ENCODE data around the gene PHLPP1. TPM values are rescaled to one million over a fixed set of nuclear protein-coding genes. Genes with fewer than 3 reads are reported as not detected.

Gene PHLPP1
- total RNA-seq, 1 experiment from 2014 or later: 13.7 TPM

DNA sequence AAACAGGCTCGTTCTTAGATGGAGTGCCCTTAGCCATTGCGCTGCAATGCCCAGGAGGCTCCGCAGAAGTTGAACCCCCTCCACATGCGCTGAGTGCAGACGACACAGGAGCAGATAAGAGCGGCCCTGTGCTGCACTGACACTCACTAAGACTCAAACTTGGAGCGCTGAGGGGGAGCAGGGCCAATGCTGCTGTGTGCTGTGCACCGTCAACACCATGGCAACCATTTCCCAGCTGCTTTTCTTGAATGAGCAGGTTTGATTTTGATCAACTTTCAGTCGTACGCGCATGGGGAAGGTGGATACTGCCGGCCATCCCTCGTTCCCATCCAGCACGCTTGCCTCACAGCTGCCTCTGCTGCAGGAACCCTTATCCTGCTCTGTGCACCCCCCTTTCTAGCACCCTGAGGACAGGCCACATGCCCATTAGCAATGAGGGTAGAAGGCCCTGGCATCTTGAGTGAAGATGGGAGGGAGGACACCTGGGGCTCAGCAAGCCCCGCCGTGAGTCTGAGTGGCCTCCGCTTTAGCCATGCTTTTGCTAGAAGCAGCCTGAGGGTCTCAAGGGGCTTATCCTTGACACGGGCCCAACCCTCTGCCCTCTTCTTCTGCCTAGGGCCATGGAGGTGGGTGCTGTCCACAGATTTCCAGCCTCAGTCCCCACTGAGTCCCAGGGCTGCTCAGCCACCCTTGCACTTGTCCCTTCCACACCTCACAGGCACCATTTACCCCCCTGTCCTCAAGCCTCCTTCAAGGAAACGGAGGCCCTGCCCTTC lies 271.9 kb downstream of the PHLPP1 start:
- ChIA-PET POLR2A (ENCODE audit: low non-redundant PET) (no interaction called here), CTCF (no interaction called here)
- Histone ChIP-seq H3K36me3 (ENCODE audit: insufficient read depth, low read length, poor library complexity, severe bottlenecking) (no peaks in the 10 kb centered on the region), H3K4me3 (ENCODE audit: low read depth, low read length, poor library complexity, severe bottlenecking) (no peak overlapping the region), H3K4me1 (ENCODE audit: insufficient read depth, low read length, poor library complexity, severe bottlenecking) (peaks cover 9% of the 10 kb centered on the region), H3K9me3 (ENCODE audit: low read depth, low read length, poor library complexity, severe bottlenecking) (no peaks in the 10 kb centered on the region), H3K27me3 (replicated peaks; ENCODE audit: insufficient read depth, low read depth, low read length, poor library complexity) (no peaks in the 10 kb centered on the region), H3K27ac (ENCODE audit: low read depth, low read length, poor library complexity, severe bottlenecking) (no peak overlapping the region)
- intact Hi-C loops (cut with micrococcal nuclease; ENCODE audit: unreplicated experiment): loop anchor here (10.0 kb wide), 1 partner anchor 552 kb away; no protein-coding TSS in a partner anchor
- TF ChIP-seq EZH2 (IDR thresholded peaks at IDR 0.05; ENCODE audit: borderline replicate concordance, low read depth, low read length, poor library complexity, severe bottlenecking): no peak
- TF ChIP-seq, protein P1, sequence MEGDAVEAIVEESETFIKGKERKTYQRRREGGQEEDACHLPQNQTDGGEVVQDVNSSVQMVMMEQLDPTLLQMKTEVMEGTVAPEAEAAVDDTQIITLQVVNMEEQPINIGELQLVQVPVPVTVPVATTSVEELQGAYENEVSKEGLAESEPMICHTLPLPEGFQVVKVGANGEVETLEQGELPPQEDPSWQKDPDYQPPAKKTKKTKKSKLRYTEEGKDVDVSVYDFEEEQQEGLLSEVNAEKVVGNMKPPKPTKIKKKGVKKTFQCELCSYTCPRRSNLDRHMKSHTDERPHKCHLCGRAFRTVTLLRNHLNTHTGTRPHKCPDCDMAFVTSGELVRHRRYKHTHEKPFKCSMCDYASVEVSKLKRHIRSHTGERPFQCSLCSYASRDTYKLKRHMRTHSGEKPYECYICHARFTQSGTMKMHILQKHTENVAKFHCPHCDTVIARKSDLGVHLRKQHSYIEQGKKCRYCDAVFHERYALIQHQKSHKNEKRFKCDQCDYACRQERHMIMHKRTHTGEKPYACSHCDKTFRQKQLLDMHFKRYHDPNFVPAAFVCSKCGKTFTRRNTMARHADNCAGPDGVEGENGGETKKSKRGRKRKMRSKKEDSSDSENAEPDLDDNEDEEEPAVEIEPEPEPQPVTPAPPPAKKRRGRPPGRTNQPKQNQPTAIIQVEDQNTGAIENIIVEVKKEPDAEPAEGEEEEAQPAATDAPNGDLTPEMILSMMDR (conservative IDR thresholded peaks at IDR 0.05; ENCODE audit: low read depth, low read length): no peak
- no TSS peak for BruUV-seq (replicated peaks)
- no peak for DNase-seq (ENCODE audit: low spot score)

- intact Hi-C loops (cut with micrococcal nuclease; ENCODE audit: unreplicated experiment): loop anchor here (10.0 kb wide), 1 partner anchor 553 kb away; no protein-coding TSS in a partner anchor
- H3K9me3 ChIP-seq (ENCODE audit: low read depth, low read length, poor library complexity, severe bottlenecking): no peaks in the 10 kb centered on the region
- no peak overlapping the region for H3K27ac ChIP-seq (ENCODE audit: low read depth, low read length, poor library complexity, severe bottlenecking)
- ChIA-PET CTCF (no interaction called here), POLR2A (ENCODE audit: low non-redundant PET) (no interaction called here)
- no peak for DNase-seq (ENCODE audit: low spot score)
- no peaks in the 10 kb centered on the region for H3K36me3 ChIP-seq (ENCODE audit: insufficient read depth, low read length, poor library complexity, severe bottlenecking)
- no TSS peak for BruUV-seq (replicated peaks)
- H3K4me3 ChIP-seq (ENCODE audit: low read depth, low read length, poor library complexity, severe bottlenecking): no peak overlapping the region
- H3K4me1 ChIP-seq (ENCODE audit: insufficient read depth, low read length, poor library complexity, severe bottlenecking): peaks cover 9% of the 10 kb centered on the region
- TF ChIP-seq, protein P1 (conservative IDR thresholded peaks at IDR 0.05; ENCODE audit: low read depth, low read length): no peak
- TF ChIP-seq EZH2 (IDR thresholded peaks at IDR 0.05; ENCODE audit: borderline replicate concordance, low read depth, low read length, poor library complexity, severe bottlenecking): no peak
- H3K27me3 ChIP-seq (replicated peaks; ENCODE audit: insufficient read depth, low read depth, low read length, poor library complexity): no peaks in the 10 kb centered on the region
These were observed 272.5 kb downstream of the PHLPP1 start for GRCh38 chr18:62987859-62988258.

DNA sequence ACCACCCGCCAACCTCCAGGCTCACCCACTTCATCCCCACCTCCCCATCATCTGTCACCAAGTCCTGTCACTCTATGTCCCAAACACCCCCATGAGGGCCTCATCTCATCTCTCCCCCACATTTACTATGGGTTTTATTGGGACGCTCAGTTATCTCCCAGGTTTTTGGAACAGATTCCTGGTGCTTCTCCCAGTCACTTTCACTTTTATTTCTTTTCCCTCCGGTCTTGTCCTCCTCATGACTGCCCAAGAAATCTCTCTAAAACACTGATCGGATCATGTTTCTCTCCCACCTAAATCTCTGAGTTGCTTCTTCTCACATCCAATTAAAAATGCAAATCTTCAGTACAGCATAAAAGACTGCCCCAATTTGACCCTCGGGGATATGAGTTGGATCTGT lies 273.1 kb downstream of the PHLPP1 start:
- POLR2A ChIA-PET (ENCODE audit: low non-redundant PET): no interaction called here
- no peaks in the 10 kb centered on the region for H3K9me3 ChIP-seq (ENCODE audit: low read depth, low read length, poor library complexity, severe bottlenecking)
- H3K27me3 ChIP-seq (replicated peaks; ENCODE audit: insufficient read depth, low read depth, low read length, poor library complexity): no peaks in the 10 kb centered on the region
- BruUV-seq (replicated peaks): no TSS peak
- no peak overlapping the region for H3K4me3 ChIP-seq (ENCODE audit: low read depth, low read length, poor library complexity, severe bottlenecking)
- CTCF ChIA-PET: no interaction called here
- H3K27ac ChIP-seq (ENCODE audit: low read depth, low read length, poor library complexity, severe bottlenecking): no peak overlapping the region
- no peak for TF ChIP-seq EZH2 (IDR thresholded peaks at IDR 0.05; ENCODE audit: borderline replicate concordance, low read depth, low read length, poor library complexity, severe bottlenecking)
- TF ChIP-seq, protein P1 (conservative IDR thresholded peaks at IDR 0.05; ENCODE audit: low read depth, low read length): no peak
- H3K36me3 ChIP-seq (ENCODE audit: insufficient read depth, low read length, poor library complexity, severe bottlenecking): no peaks in the 10 kb centered on the region
- H3K4me1 ChIP-seq (ENCODE audit: insufficient read depth, low read length, poor library complexity, severe bottlenecking): peaks cover 9% of the 10 kb centered on the region
- intact Hi-C loops (cut with micrococcal nuclease; ENCODE audit: unreplicated experiment): loop anchor here (10.0 kb wide), 1 partner anchor 554 kb away; no protein-coding TSS in a partner anchor
- DNase-seq (ENCODE audit: low spot score): no peak
